ENCODE measurements around the gene KEL. TPM values are rescaled to one million over a fixed set of nuclear protein-coding genes. Genes with fewer than 3 reads are reported as not detected.
"Not testable (repeated sequence)": the region's sequence is repeated elsewhere in the genome, so short reads cannot be mapped to it uniquely, and the experiment has no call there.

Gene KEL
- total RNA-seq, 1 donor from 2014 or later: 0.12 TPM

- no peak for TF ChIP-seq CTCF (conservative IDR thresholded peaks at IDR 0.05; ENCODE audit: low read depth, low read length)
- H3K4me3 ChIP-seq (ENCODE audit: low read depth, low read length): no peak overlapping the region
- no peak for DNase-seq (ENCODE audit: low read depth)
These were observed 38.5 kb upstream of the KEL start for GRCh38 chr7:143000648-143001047.

GRCh38 chr7:142999793-143000192, 37.6 kb upstream of the KEL start:
- H3K4me3 ChIP-seq (ENCODE audit: low read depth, low read length): no peak overlapping the region
- no peak for TF ChIP-seq CTCF (conservative IDR thresholded peaks at IDR 0.05; ENCODE audit: low read depth, low read length)

GRCh38 chr7:142998966-142999365, 36.8 kb upstream of the KEL start:
- H3K4me3 ChIP-seq (ENCODE audit: low read depth, low read length): no peak overlapping the region
- DNase-seq (ENCODE audit: low read depth): no peak
- TF ChIP-seq CTCF (conservative IDR thresholded peaks at IDR 0.05; ENCODE audit: low read depth, low read length): no peak

More at GRCh38 chr7:142999793-143000192, 37.6 kb upstream of the KEL start:
- DNase-seq (ENCODE audit: low read depth): no peak

GRCh38 chr7:142997456-142997989, 35.4 kb upstream of the KEL start:
- no peak for DNase-seq (ENCODE audit: low read depth)
- TF ChIP-seq CTCF (conservative IDR thresholded peaks at IDR 0.05; ENCODE audit: low read depth, low read length): no peak
- H3K4me3 ChIP-seq (ENCODE audit: low read depth, low read length): no peak overlapping the region

- no peak overlapping the region for H3K4me3 ChIP-seq (ENCODE audit: low read depth, low read length)
- TF ChIP-seq CTCF (conservative IDR thresholded peaks at IDR 0.05; ENCODE audit: low read depth, low read length): no peak
- no peak for DNase-seq (ENCODE audit: low read depth)
These were observed 30.3 kb upstream of the KEL start for GRCh38 chr7:142992427-142992826.

- H3K4me3 ChIP-seq (ENCODE audit: low read depth, low read length): no peak overlapping the region
- no peak for TF ChIP-seq CTCF (conservative IDR thresholded peaks at IDR 0.05; ENCODE audit: low read depth, low read length)
- DNase-seq (ENCODE audit: low read depth): no peak
These were observed 22.1 kb upstream of the KEL start for GRCh38 chr7:142984297-142984696.

- H3K4me3 ChIP-seq (ENCODE audit: low read depth, low read length): no peak overlapping the region
- no peak for DNase-seq (ENCODE audit: low read depth)
- TF ChIP-seq CTCF (conservative IDR thresholded peaks at IDR 0.05; ENCODE audit: low read depth, low read length): no peak
These were observed 21.7 kb upstream of the KEL start for GRCh38 chr7:142983825-142984224.

GRCh38 chr7:142978402-142978801, 16.2 kb upstream of the KEL start:
- not testable (repeated sequence) for DNase-seq (ENCODE audit: low read depth); H3K4me3 ChIP-seq (ENCODE audit: low read depth, low read length)

Measured in epithelial cell of proximal tubule (primary cell).